H9 (cell line): ENCODE data around the gene ADAT2. TPM values are rescaled to one million over a fixed set of nuclear protein-coding genes. Genes with fewer than 3 reads are reported as not detected.

Experiments used
- DNase-seq: peaks from one replicate; pipeline ENCODE4 v3.0.0-alpha.2; 2017
- H2AFZ ChIP-seq: one replicate; pipeline ENCODE4 v1.6.1; 2013; ENCODE audit warnings: mild to moderate bottlenecking, low read length, control low read depth, moderate library complexity
- H2AK5ac ChIP-seq: 2 replicates; pipeline ENCODE4 v1.6.1; 2013; ENCODE audit warnings: low read length, control low read depth, mixed read lengths; ENCODE audit not compliant: insufficient read length
- H2BK120ac ChIP-seq: one replicate; pipeline ENCODE4 v1.6.1; 2013; ENCODE audit warnings: low read depth, mild to moderate bottlenecking, low read length, control low read depth, inconsistent platforms; ENCODE audit not compliant: poor library complexity, severe bottlenecking
- H2BK12ac ChIP-seq: 2 replicates; pipeline ENCODE4 v1.6.1; 2013; ENCODE audit warnings: low read length, control low read depth, mixed read lengths, low read depth; ENCODE audit not compliant: insufficient read length
- H2BK15ac ChIP-seq: 2 replicates; pipeline ENCODE4 v1.6.1; 2013; ENCODE audit warnings: low read depth, low read length, control low read depth
- H2BK20ac ChIP-seq: one replicate; pipeline ENCODE4 v1.6.1; 2013; ENCODE audit warnings: low read depth, mild to moderate bottlenecking, low read length, control low read depth, inconsistent platforms; ENCODE audit not compliant: poor library complexity, severe bottlenecking
- H2BK5ac ChIP-seq: 2 replicates; pipeline ENCODE4 v1.6.1; 2013; ENCODE audit warnings: low read length, control low read depth, mixed read lengths; ENCODE audit not compliant: insufficient read length
- H3K14ac ChIP-seq: 2 replicates; pipeline ENCODE4 v1.6.1; 2013; ENCODE audit warnings: low read length, control low read depth; ENCODE audit not compliant: insufficient read depth
- H3K18ac ChIP-seq: 2 replicates; pipeline ENCODE4 v1.6.1; 2013; ENCODE audit warnings: low read depth, mild to moderate bottlenecking, mixed read lengths, low read length, control low read depth; ENCODE audit not compliant: insufficient read length
- H3K23ac ChIP-seq: 2 replicates; pipeline ENCODE4 v1.6.1; 2013; ENCODE audit warnings: low read length, control low read depth, mixed read lengths, low read depth; ENCODE audit not compliant: insufficient read length
- H3K23me2 ChIP-seq: 2 replicates; pipeline ENCODE4 v1.6.1; 2013; ENCODE audit warnings: low read depth, mild to moderate bottlenecking, mixed read lengths, low read length, control low read depth; ENCODE audit not compliant: insufficient read length, poor library complexity, severe bottlenecking
- H3K27ac ChIP-seq: 2 replicates; pipeline ENCODE4 v1.5.1; 2013; ENCODE audit warnings: low read length, control low read depth, mixed read lengths, low read depth; ENCODE audit not compliant: insufficient read length
- H3K27me3 ChIP-seq: 2 replicates; pipeline ENCODE4 v1.6.1; 2013; ENCODE audit warnings: low read length, control low read depth, inconsistent platforms; ENCODE audit not compliant: insufficient read depth
- H3K4ac ChIP-seq: 2 replicates; pipeline ENCODE4 v1.6.1; 2013; ENCODE audit warnings: low read depth, mild to moderate bottlenecking, control low read depth, inconsistent platforms, low read length, moderate library complexity
- H3K4me1 ChIP-seq: 2 replicates; pipeline ENCODE4 v1.6.1; 2013; ENCODE audit warnings: low read length, control low read depth, inconsistent platforms; ENCODE audit not compliant: insufficient read depth
- H3K4me2 ChIP-seq: 2 replicates; pipeline ENCODE4 v1.6.1; 2013; ENCODE audit warnings: low read length, control low read depth, mixed read lengths; ENCODE audit not compliant: insufficient read length, insufficient read depth
- H3K56ac ChIP-seq: 2 replicates; pipeline ENCODE4 v1.6.1; 2013; ENCODE audit warnings: low read depth, mild to moderate bottlenecking, mixed read lengths, low read length, control low read depth; ENCODE audit not compliant: insufficient read length
- H3K79me1 ChIP-seq: 2 replicates; pipeline ENCODE4 v1.6.1; 2013; ENCODE audit warnings: low read depth, mild to moderate bottlenecking, moderate library complexity, low read length, control low read depth, inconsistent platforms; ENCODE audit not compliant: insufficient read depth, poor library complexity, severe bottlenecking
- H3K79me2 ChIP-seq: 2 replicates; pipeline ENCODE4 v1.6.1; 2013; ENCODE audit warnings: low read length, control low read depth, inconsistent platforms; ENCODE audit not compliant: insufficient read depth
- H3K9ac ChIP-seq: 2 replicates; pipeline ENCODE4 v1.6.1; 2013; ENCODE audit warnings: low read length, control low read depth, mixed read lengths; ENCODE audit not compliant: insufficient read length; ENCODE audit errors: extremely low read depth
- H3K9me3 ChIP-seq: one replicate; pipeline ENCODE4 v1.6.1; 2013; ENCODE audit warnings: low read depth, low read length, inconsistent platforms; ENCODE audit not compliant: control insufficient read depth
- H3T11ph ChIP-seq: one replicate; pipeline ENCODE4 v1.6.1; 2013; ENCODE audit warnings: mild to moderate bottlenecking, low read length, control low read depth, inconsistent platforms
- H4K20me1 ChIP-seq: one replicate; pipeline ENCODE4 v1.6.1; 2013; ENCODE audit not compliant: control insufficient read depth, insufficient read length, insufficient read depth
- H4K5ac ChIP-seq: 2 replicates; pipeline ENCODE4 v1.6.1; 2013; ENCODE audit warnings: low read depth, mild to moderate bottlenecking, mixed read lengths, low read length, control low read depth; ENCODE audit not compliant: insufficient read length
- H4K8ac ChIP-seq: replicated peaks from 2 replicates; pipeline ENCODE4 v1.6.1; 2013; ENCODE audit warnings: low read length, control low read depth, mixed read lengths, low read depth; ENCODE audit not compliant: insufficient read length
- H4K91ac ChIP-seq: 2 replicates; pipeline ENCODE4 v1.6.1; 2013; ENCODE audit warnings: low read depth, mild to moderate bottlenecking, moderate library complexity, mixed read lengths, low read length, control low read depth; ENCODE audit not compliant: insufficient read length
- H3K27ac Mint-ChIP-seq, 3 experiments: 2 replicates in 2 of 3; 3 replicates in 1 of 3; pipeline ENCODE4 v1.8.0; 2020 to 2021; ENCODE audit warnings: mixed read lengths in 3 of 3, mild to moderate bottlenecking in 1 of 3, moderate library complexity in 1 of 3
- H3K27me3 Mint-ChIP-seq: 2 replicates; pipeline ENCODE4 v1.8.0; 2021; ENCODE audit warnings: low read depth, mild to moderate bottlenecking, moderate library complexity, mixed read lengths
- H3K36me3 Mint-ChIP-seq, 3 experiments: 2 replicates in 2 of 3; 3 replicates in 1 of 3; pipeline ENCODE4 v1.8.0; 2020 to 2021; ENCODE audit warnings: low read depth in 3 of 3, mixed read lengths in 3 of 3; ENCODE audit not compliant: insufficient read depth in 1 of 3
- H3K4me1 Mint-ChIP-seq, 2 experiments: 2 replicates each; pipeline ENCODE4 v1.8.0; 2020; ENCODE audit warnings: mixed read lengths in 2 of 2
- H3K4me3 Mint-ChIP-seq, 2 experiments: 2 replicates in 1 of 2; 3 replicates in 1 of 2; pipeline ENCODE4 v1.8.0; 2020 to 2021; ENCODE audit warnings: mild to moderate bottlenecking in 2 of 2, mixed read lengths in 2 of 2, moderate library complexity in 1 of 2
- H3K9me3 Mint-ChIP-seq, 2 experiments: 2 replicates in 1 of 2; 3 replicates in 1 of 2; pipeline ENCODE4 v1.8.0; 2020; ENCODE audit warnings: mild to moderate bottlenecking in 2 of 2, mixed read lengths in 2 of 2, moderate library complexity in 1 of 2
- WGBS: extraction: QIAGEN DNeasy Blood & Tissue Kit; methylation state at CpG from one replicate; pipeline ENCODE4 v1.1.7; 2013; ENCODE audit warnings: missing lambda C conversion rate, low lambda C conversion rate, mixed read lengths; ENCODE audit not compliant: insufficient read length; ENCODE audit errors: extremely low coverage; 5-methylcytosine and 5-hydroxymethylcytosine counted together
- total RNA-seq: library from RNA; stranded (reverse); gene quantifications from 2 replicates; pipeline ENCODE4 v1.2.1, GENCODE V29; 2021
- TF ChIP-seq, protein P1 (sequence below): fragments of 200-600 bp; sonication (generic); conservative IDR thresholded peaks from 3 replicates; pipeline ENCODE4 v1.8.0; 2021; ENCODE audit warnings: antibody characterized with exemption, mild to moderate bottlenecking

Gene ADAT2
- total RNA-seq, 1 experiment from 2014 or later = 11.3 TPM

DNA sequence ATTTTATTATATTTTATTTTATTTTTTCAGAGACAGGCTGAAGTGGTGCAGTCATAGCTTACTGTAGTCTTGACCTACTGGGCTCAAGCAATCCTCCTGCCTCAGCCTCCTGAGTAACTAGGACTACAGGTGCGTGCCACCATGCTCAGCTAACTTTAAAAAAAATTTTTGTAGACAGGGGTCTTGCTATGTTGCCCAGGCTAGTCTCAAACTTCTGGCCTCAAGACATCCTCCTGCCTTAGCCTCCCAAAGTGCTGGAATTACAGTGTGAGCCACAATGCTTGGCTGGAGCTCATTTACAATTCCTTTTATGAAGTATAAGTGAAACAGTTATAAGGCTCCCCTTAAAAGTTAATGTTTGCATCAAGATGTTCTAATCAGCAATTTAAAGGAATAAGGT, 46.5 kb upstream of the ADAT2 start:
- no peak overlapping the region for H3K14ac ChIP-seq
- no peak overlapping the region for H2BK15ac ChIP-seq
- Mint-ChIP-seq H3K4me1 (no peaks in the 10 kb centered on the region), H3K27me3 (no peaks in the 10 kb centered on the region), H3K27ac (no peak overlapping the region), H3K4me3 (no peak overlapping the region), H3K9me3 (no peaks in the 10 kb centered on the region), H3K36me3 (peaks cover 9 to 68% (median 42%) of the 10 kb centered on the region in 3 experiments; a peak in 6 of 7 replicates)
- no peaks in the 10 kb centered on the region for H3K27me3 ChIP-seq
- H4K20me1 ChIP-seq = no peaks in the 10 kb centered on the region
- no peak overlapping the region for H4K5ac ChIP-seq
- H3K4me2 ChIP-seq = no peak overlapping the region
- H3K79me2 ChIP-seq = no peaks in the 10 kb centered on the region
- H3K27ac ChIP-seq = no peak overlapping the region
- H3K56ac ChIP-seq = no peak overlapping the region
- no peak overlapping the region for H2BK5ac ChIP-seq
- no peak overlapping the region for H3K18ac ChIP-seq
- TF ChIP-seq, protein P1, sequence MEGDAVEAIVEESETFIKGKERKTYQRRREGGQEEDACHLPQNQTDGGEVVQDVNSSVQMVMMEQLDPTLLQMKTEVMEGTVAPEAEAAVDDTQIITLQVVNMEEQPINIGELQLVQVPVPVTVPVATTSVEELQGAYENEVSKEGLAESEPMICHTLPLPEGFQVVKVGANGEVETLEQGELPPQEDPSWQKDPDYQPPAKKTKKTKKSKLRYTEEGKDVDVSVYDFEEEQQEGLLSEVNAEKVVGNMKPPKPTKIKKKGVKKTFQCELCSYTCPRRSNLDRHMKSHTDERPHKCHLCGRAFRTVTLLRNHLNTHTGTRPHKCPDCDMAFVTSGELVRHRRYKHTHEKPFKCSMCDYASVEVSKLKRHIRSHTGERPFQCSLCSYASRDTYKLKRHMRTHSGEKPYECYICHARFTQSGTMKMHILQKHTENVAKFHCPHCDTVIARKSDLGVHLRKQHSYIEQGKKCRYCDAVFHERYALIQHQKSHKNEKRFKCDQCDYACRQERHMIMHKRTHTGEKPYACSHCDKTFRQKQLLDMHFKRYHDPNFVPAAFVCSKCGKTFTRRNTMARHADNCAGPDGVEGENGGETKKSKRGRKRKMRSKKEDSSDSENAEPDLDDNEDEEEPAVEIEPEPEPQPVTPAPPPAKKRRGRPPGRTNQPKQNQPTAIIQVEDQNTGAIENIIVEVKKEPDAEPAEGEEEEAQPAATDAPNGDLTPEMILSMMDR = no peak
- no peaks in the 10 kb centered on the region for H3K23me2 ChIP-seq
- H4K91ac ChIP-seq = no peak overlapping the region
- no peak overlapping the region for H3K4ac ChIP-seq
- no peak overlapping the region for H3T11ph ChIP-seq
- DNase-seq = no peak
- H2BK20ac ChIP-seq = no peak overlapping the region
- no CpG with 5 or more reads among the region's 1 CpG for WGBS
- no peak overlapping the region for H2AK5ac ChIP-seq
- H3K4me1 ChIP-seq = no peaks in the 10 kb centered on the region
- no peak overlapping the region for H3K9ac ChIP-seq
- no peaks in the 10 kb centered on the region for H3K79me1 ChIP-seq
- no peak overlapping the region for H2BK120ac ChIP-seq
- H3K9me3 ChIP-seq = no peaks in the 10 kb centered on the region
- H2AFZ ChIP-seq = no peak overlapping the region
- no peak overlapping the region for H3K23ac ChIP-seq
- H2BK12ac ChIP-seq = no peak overlapping the region
- H4K8ac ChIP-seq = no peak overlapping the region
